ENCODE results near the gene SOBP. TPM values are rescaled to one million over a fixed set of nuclear protein-coding genes. Genes with fewer than 3 reads are reported as not detected.

Gene SOBP
- total and polyA plus RNA-seq, 2 experiments from 2014 or later, result 1.5 to 3.0 TPM

GRCh38 chr6:107706516-107707115 lies 216.7 kb downstream of the SOBP start (continued):
- TF ChIP-seq EZH2 (IDR thresholded peaks at IDR 0.05; ENCODE audit: low read depth, unreplicated experiment), result no peak

GRCh38 chr6:107707346-107708275 lies 217.7 kb downstream of the SOBP start:
- H3K4me1 ChIP-seq (ENCODE audit: insufficient read depth), result peaks cover 4% of the 10 kb centered on the region; the same call in 1 of the 2 replicates
- no peaks in the 10 kb centered on the region for H4K20me1 ChIP-seq (replicated peaks; ENCODE audit: insufficient read depth)
- DNase-seq (ENCODE audit: low spot score) (no peak), ATAC-seq (no peak)
- no peaks in the 10 kb centered on the region for H3K27me3 ChIP-seq (ENCODE audit: insufficient read depth)
- H3F3A ChIP-seq (replicated peaks; ENCODE audit: low read depth), result no peaks in the 10 kb centered on the region
- TF ChIP-seq NANOG (IDR thresholded peaks at IDR 0.05; ENCODE audit: borderline replicate concordance) (no peak), JUNB (IDR thresholded peaks at IDR 0.05; ENCODE audit: unreplicated experiment) (no peak), ZNF462 (CRISPR knock-in tag; IDR thresholded peaks at IDR 0.05) (no peak), POLR2AphosphoS5 (IDR thresholded peaks at IDR 0.05; ENCODE audit: low read depth) (no peak), STAT1 (IDR thresholded peaks at IDR 0.05; ENCODE audit: unreplicated experiment) (no peak)
- Mint-ChIP-seq H3K27me3 (ENCODE audit: insufficient read depth, low read depth, poor library complexity) (peaks cover 3% of the 10 kb centered on the region), H3K9me3 (no peaks in the 10 kb centered on the region; the same call in 2 of the 3 replicates), H3K4me1 (peaks cover 21% of the 10 kb centered on the region), H3K27ac (no peak overlapping the region), H3K4me3 (no peak overlapping the region), H3K36me3 (ENCODE audit: low read depth) (no peaks in the 10 kb centered on the region)
- H3K27ac ChIP-seq (ENCODE audit: low read depth), result no peak overlapping the region
- no peak overlapping the region for H3K4me2 ChIP-seq
- no peaks in the 10 kb centered on the region; the same call in 1 of the 2 replicates for H3K9me2 ChIP-seq (ENCODE audit: insufficient read depth)
- no peak overlapping the region for H2AFZ ChIP-seq
- H3K4me3 ChIP-seq, result no peak overlapping the region
- H3K79me2 ChIP-seq (replicated peaks; ENCODE audit: insufficient read depth), result no peaks in the 10 kb centered on the region
- no peaks in the 10 kb centered on the region for H3K36me3 ChIP-seq (ENCODE audit: insufficient read depth)
